Measurements from ENCODE around the gene GABRB2.
"Not testable (repeated sequence)": the region's sequence is repeated elsewhere in the genome, so short reads cannot be mapped to it uniquely, and the experiment has no call there.

GABRB2 gene

DNA sequence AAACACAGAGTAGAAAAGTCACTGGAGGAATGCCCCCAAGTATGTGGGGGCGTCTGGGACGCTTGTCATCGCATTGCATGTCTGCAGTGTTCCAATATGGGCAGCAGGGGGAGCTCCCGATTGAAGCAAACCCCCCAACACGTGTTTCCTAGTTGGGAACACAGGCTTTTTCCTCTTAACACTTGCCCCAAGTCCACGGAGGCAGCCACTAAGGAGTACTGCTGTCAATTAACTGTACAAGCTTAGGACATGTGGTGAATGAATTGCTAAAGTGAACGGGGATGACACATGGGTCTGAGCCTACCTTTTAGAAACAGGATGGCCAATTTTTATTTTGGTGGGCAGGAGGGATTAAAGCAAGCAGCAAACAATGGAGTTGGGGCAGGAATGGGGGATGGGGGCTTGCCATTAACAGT, 2.2 kb downstream of the GABRB2 start:
- H3K27ac ChIP-seq (ENCODE audit: low read depth, low read length): no peak overlapping the region
- H3K4me3 ChIP-seq (ENCODE audit: low read length): no peak overlapping the region
- H3K27me3 ChIP-seq (ENCODE audit: control insufficient read depth, insufficient read depth, low read length): peaks cover 17% of the 10 kb centered on the region
- H3K36me3 ChIP-seq (ENCODE audit: control insufficient read depth, insufficient read depth, low read length): no peaks in the 10 kb centered on the region
- H3K4me1 ChIP-seq (ENCODE audit: control insufficient read depth, insufficient read depth, low read length): no peaks in the 10 kb centered on the region
- no peak overlapping the region for H3K9ac ChIP-seq (ENCODE audit: low read length)

GRCh38 chr5:161539016-161539415, 7.5 kb downstream of the GABRB2 start:
- Histone ChIP-seq H3K4me1 (ENCODE audit: control insufficient read depth, insufficient read depth, low read length) (no peaks in the 10 kb centered on the region), H3K9ac (ENCODE audit: low read length) (no peak overlapping the region), H3K36me3 (ENCODE audit: control insufficient read depth, insufficient read depth, low read length) (no peaks in the 10 kb centered on the region), H3K4me3 (ENCODE audit: low read length) (no peak overlapping the region), H3K27ac (ENCODE audit: low read depth, low read length) (no peak overlapping the region), H3K27me3 (ENCODE audit: control insufficient read depth, insufficient read depth, low read length) (no peaks in the 10 kb centered on the region)

- Histone ChIP-seq H3K36me3 (ENCODE audit: control insufficient read depth, insufficient read depth, low read length) (no peaks in the 10 kb centered on the region), H3K27ac (ENCODE audit: low read depth, low read length) (no peak overlapping the region), H3K9ac (ENCODE audit: low read length) (no peak overlapping the region), H3K4me1 (ENCODE audit: control insufficient read depth, insufficient read depth, low read length) (no peaks in the 10 kb centered on the region), H3K27me3 (ENCODE audit: control insufficient read depth, insufficient read depth, low read length) (no peaks in the 10 kb centered on the region), H3K4me3 (ENCODE audit: low read length) (no peak overlapping the region)
Measured at GRCh38 chr5:161535762-161536161, 10.8 kb downstream of the GABRB2 start.

DNA sequence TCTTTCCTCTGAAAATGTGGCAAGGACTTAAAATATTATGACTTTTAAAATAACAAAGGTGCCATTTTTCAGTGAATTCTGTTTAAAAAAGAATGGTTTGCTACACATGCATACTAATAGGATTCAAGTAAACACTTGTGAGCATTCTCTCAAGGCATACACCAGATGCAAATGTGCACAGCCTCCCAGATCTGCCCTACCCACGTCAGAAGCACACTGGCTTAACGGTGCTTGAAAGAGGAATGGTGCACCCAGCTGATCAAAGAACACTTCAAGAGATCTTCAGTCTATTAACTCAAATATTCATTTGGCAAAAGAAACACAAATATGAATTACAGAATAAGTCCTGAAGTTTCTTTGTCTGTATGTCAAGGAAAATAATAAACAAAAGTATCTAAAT, 15.8 kb downstream of the GABRB2 start:
- Histone ChIP-seq H3K27me3 (ENCODE audit: control insufficient read depth, insufficient read depth, low read length) (no peaks in the 10 kb centered on the region), H3K4me1 (ENCODE audit: control insufficient read depth, insufficient read depth, low read length) (no peaks in the 10 kb centered on the region), H3K9ac (ENCODE audit: low read length) (no peak overlapping the region), H3K4me3 (ENCODE audit: low read length) (no peak overlapping the region), H3K36me3 (ENCODE audit: control insufficient read depth, insufficient read depth, low read length) (no peaks in the 10 kb centered on the region), H3K27ac (ENCODE audit: low read depth, low read length) (no peak overlapping the region)

DNA sequence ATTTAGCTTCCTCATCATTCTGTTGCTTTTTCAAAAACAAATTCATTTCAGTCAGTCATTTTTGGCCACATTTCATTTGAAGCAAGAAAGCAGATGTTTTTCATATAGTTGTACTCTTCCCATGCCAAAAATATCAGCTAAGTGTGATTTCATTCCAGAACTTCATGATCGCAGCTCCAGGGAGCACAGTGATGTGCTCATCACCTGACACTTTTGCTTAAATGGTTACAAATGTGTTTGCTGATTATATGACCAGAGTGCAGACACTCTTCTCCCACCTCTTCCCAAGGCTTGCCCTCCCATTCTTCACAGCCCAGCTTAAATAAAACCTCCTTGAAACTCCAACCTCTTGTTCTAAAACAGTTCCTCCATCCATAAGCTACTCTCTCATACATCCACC, 32.6 kb downstream of the GABRB2 start:
- H3K36me3 ChIP-seq (ENCODE audit: control insufficient read depth, insufficient read depth, low read length): no peaks in the 10 kb centered on the region
- H3K4me1 ChIP-seq (ENCODE audit: control insufficient read depth, insufficient read depth, low read length): no peaks in the 10 kb centered on the region
- H3K27ac ChIP-seq (ENCODE audit: low read depth, low read length): no peak overlapping the region
- no peak overlapping the region for H3K9ac ChIP-seq (ENCODE audit: low read length)
- H3K27me3 ChIP-seq (ENCODE audit: control insufficient read depth, insufficient read depth, low read length): no peaks in the 10 kb centered on the region
- no peak overlapping the region for H3K4me3 ChIP-seq (ENCODE audit: low read length)

GRCh38 chr5:161507591-161507990, 38.9 kb downstream of the GABRB2 start:
- H3K9ac ChIP-seq (ENCODE audit: low read length): no peak overlapping the region
- no peaks in the 10 kb centered on the region for H3K4me1 ChIP-seq (ENCODE audit: control insufficient read depth, insufficient read depth, low read length)
- no peak overlapping the region for H3K4me3 ChIP-seq (ENCODE audit: low read length)
- H3K36me3 ChIP-seq (ENCODE audit: control insufficient read depth, insufficient read depth, low read length): no peaks in the 10 kb centered on the region
- H3K27me3 ChIP-seq (ENCODE audit: control insufficient read depth, insufficient read depth, low read length): no peaks in the 10 kb centered on the region
- no peak overlapping the region for H3K27ac ChIP-seq (ENCODE audit: low read depth, low read length)

DNA sequence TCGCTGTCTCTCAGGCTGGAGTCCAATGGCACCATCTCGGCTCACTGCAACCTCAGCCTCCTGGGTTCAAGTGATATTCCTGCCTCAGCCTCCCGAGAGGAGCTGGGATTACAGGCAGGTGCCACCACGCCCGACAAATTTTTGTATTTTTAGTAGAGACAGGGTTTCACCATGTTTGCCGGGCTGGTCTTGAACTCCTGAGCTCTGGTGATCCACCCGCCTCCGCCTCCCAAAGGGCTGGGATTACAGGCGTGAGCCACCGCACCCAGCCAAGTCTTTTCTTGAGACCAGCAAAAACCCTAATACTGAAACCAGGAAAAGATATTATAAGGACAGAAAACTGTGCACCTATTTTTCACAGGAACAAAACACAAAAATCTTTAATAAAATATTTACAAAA, 41.4 kb downstream of the GABRB2 start:
- not testable (repeated sequence) for H3K4me1 ChIP-seq (ENCODE audit: control insufficient read depth, insufficient read depth, low read length); H3K4me3 ChIP-seq (ENCODE audit: low read length); H3K27me3 ChIP-seq (ENCODE audit: control insufficient read depth, insufficient read depth, low read length); H3K9ac ChIP-seq (ENCODE audit: low read length); H3K27ac ChIP-seq (ENCODE audit: low read depth, low read length); H3K36me3 ChIP-seq (ENCODE audit: control insufficient read depth, insufficient read depth, low read length)

DNA sequence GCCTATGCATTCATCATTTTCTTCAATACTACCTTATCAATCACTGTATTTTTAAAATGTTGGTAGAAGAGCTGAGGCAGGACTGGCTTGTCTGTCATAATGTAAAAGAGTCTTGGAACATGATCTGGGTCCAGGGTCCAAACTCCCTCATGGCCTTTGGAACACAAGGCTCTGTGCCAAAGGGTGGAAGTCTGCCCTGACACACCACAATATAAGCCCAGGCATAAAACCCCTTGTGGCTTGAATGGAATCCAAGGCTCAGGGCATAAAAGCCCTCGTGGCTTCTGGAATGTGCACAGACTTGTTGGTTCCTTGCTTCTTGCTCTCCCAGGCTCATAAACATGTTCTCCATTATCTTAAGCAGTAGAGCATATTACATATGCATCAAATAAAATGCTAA, 48.0 kb downstream of the GABRB2 start:
- no peaks in the 10 kb centered on the region for H3K27me3 ChIP-seq (ENCODE audit: control insufficient read depth, insufficient read depth, low read length)
- no peaks in the 10 kb centered on the region for H3K36me3 ChIP-seq (ENCODE audit: control insufficient read depth, insufficient read depth, low read length)
- no peaks in the 10 kb centered on the region for H3K4me1 ChIP-seq (ENCODE audit: control insufficient read depth, insufficient read depth, low read length)

DNA sequence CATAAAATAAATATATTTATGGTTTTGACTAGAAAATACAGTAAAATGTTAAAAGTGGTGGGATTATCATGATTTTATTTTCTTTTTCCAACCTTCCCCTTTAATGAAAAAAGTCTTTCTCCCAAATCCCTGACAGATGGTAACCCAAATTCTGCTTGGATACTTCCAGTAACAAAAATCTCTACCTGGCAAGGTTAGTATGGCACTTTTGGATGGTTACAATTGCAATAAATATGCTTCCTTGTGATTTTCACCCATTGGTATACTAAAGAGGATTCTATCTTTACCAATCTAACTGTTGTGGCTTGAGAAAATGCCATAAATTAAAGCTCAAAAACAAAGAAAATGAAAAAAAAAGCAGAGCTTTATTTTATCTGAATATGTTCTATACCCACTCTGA, 62.8 kb downstream of the GABRB2 start:
- Histone ChIP-seq H3K4me3 (ENCODE audit: low read length) (no peak overlapping the region), H3K36me3 (ENCODE audit: control insufficient read depth, insufficient read depth, low read length) (no peaks in the 10 kb centered on the region)

More for the DNA sequence above, 48.0 kb downstream of the GABRB2 start:
- H3K4me3 ChIP-seq (ENCODE audit: low read length): no peak overlapping the region
- no peak overlapping the region for H3K9ac ChIP-seq (ENCODE audit: low read length)
- no peak overlapping the region for H3K27ac ChIP-seq (ENCODE audit: low read depth, low read length)

GRCh38 chr5:161481922-161482321, 64.6 kb downstream of the GABRB2 start:
- no peaks in the 10 kb centered on the region for H3K4me1 ChIP-seq (ENCODE audit: control insufficient read depth, insufficient read depth, low read length)
- no peaks in the 10 kb centered on the region for H3K36me3 ChIP-seq (ENCODE audit: control insufficient read depth, insufficient read depth, low read length)
- H3K4me3 ChIP-seq (ENCODE audit: low read length): no peak overlapping the region
- H3K27me3 ChIP-seq (ENCODE audit: control insufficient read depth, insufficient read depth, low read length): no peaks in the 10 kb centered on the region
- no peak overlapping the region for H3K27ac ChIP-seq (ENCODE audit: low read depth, low read length)
- H3K9ac ChIP-seq (ENCODE audit: low read length): no peak overlapping the region

More for the DNA sequence above, 62.8 kb downstream of the GABRB2 start:
- no peaks in the 10 kb centered on the region for H3K27me3 ChIP-seq (ENCODE audit: control insufficient read depth, insufficient read depth, low read length)
- H3K4me1 ChIP-seq (ENCODE audit: control insufficient read depth, insufficient read depth, low read length): no peaks in the 10 kb centered on the region
- H3K27ac ChIP-seq (ENCODE audit: low read depth, low read length): no peak overlapping the region
- no peak overlapping the region for H3K9ac ChIP-seq (ENCODE audit: low read length)

- H3K27me3 ChIP-seq (ENCODE audit: control insufficient read depth, insufficient read depth, low read length): no peaks in the 10 kb centered on the region
- H3K4me1 ChIP-seq (ENCODE audit: control insufficient read depth, insufficient read depth, low read length): no peaks in the 10 kb centered on the region
- H3K27ac ChIP-seq (ENCODE audit: low read depth, low read length): no peak overlapping the region
- no peaks in the 10 kb centered on the region for H3K36me3 ChIP-seq (ENCODE audit: control insufficient read depth, insufficient read depth, low read length)
- no peak overlapping the region for H3K9ac ChIP-seq (ENCODE audit: low read length)
- H3K4me3 ChIP-seq (ENCODE audit: low read length): no peak overlapping the region
Measured at GRCh38 chr5:161471211-161471950, 75.1 kb downstream of the GABRB2 start.

- Histone ChIP-seq H3K27ac (ENCODE audit: low read depth, low read length) (no peak overlapping the region), H3K9ac (ENCODE audit: low read length) (no peak overlapping the region), H3K4me3 (ENCODE audit: low read length) (no peak overlapping the region), H3K4me1 (ENCODE audit: control insufficient read depth, insufficient read depth, low read length) (no peaks in the 10 kb centered on the region), H3K27me3 (ENCODE audit: control insufficient read depth, insufficient read depth, low read length) (no peaks in the 10 kb centered on the region), H3K36me3 (ENCODE audit: control insufficient read depth, insufficient read depth, low read length) (no peaks in the 10 kb centered on the region)
Measured at GRCh38 chr5:161467703-161468102, 78.8 kb downstream of the GABRB2 start.

GRCh38 chr5:161460741-161461140, 85.8 kb downstream of the GABRB2 start:
- no peaks in the 10 kb centered on the region for H3K27me3 ChIP-seq (ENCODE audit: control insufficient read depth, insufficient read depth, low read length)
- H3K4me3 ChIP-seq (ENCODE audit: low read length): no peak overlapping the region
- H3K36me3 ChIP-seq (ENCODE audit: control insufficient read depth, insufficient read depth, low read length): no peaks in the 10 kb centered on the region
- no peak overlapping the region for H3K9ac ChIP-seq (ENCODE audit: low read length)
- no peak overlapping the region for H3K27ac ChIP-seq (ENCODE audit: low read depth, low read length)
- H3K4me1 ChIP-seq (ENCODE audit: control insufficient read depth, insufficient read depth, low read length): no peaks in the 10 kb centered on the region

All from rectal smooth muscle tissue (tissue), 1 donor.